ENCODE measurements around the gene SRP19.

The SRP19 gene

DNA sequence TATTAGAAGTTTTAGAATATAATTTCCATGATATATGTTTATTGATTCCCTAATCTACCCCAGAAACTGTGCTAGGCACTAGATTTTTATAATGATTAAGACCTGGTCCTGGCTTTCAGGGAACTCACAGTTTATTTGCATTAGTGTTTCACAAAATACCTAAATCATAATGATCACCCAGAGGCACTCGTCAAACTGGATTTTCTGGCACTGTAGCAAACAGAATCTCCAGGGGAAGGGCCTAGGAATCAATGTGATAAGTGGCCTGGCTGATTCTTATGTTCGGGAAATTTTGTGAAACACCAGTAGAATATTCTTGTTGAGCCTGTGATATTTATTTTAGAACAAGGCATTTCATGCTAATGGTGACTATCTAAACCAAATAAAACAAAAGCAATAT is 37.4 kb upstream of the SRP19 start:
- peaks cover 86% of the 10 kb centered on the region for H3K36me3 ChIP-seq
- H3K4me1 ChIP-seq (ENCODE audit: control insufficient read depth in 1 of 2, insufficient read depth in 1 of 2, low read depth in 1 of 2, low read length in 1 of 2) = no peaks in the 10 kb centered on the region
- H3K27me3 ChIP-seq = no peaks in the 10 kb centered on the region
- no peak overlapping the region for H3K27ac ChIP-seq
- H3K4me3 ChIP-seq (ENCODE audit: low read depth in 1 of 2, low read length in 1 of 2) = no peak overlapping the region
- no peaks in the 10 kb centered on the region for H3K9me3 ChIP-seq
- TF ChIP-seq, protein P1, sequence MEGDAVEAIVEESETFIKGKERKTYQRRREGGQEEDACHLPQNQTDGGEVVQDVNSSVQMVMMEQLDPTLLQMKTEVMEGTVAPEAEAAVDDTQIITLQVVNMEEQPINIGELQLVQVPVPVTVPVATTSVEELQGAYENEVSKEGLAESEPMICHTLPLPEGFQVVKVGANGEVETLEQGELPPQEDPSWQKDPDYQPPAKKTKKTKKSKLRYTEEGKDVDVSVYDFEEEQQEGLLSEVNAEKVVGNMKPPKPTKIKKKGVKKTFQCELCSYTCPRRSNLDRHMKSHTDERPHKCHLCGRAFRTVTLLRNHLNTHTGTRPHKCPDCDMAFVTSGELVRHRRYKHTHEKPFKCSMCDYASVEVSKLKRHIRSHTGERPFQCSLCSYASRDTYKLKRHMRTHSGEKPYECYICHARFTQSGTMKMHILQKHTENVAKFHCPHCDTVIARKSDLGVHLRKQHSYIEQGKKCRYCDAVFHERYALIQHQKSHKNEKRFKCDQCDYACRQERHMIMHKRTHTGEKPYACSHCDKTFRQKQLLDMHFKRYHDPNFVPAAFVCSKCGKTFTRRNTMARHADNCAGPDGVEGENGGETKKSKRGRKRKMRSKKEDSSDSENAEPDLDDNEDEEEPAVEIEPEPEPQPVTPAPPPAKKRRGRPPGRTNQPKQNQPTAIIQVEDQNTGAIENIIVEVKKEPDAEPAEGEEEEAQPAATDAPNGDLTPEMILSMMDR (IDR thresholded peaks at IDR 0.05) = no peak

DNA sequence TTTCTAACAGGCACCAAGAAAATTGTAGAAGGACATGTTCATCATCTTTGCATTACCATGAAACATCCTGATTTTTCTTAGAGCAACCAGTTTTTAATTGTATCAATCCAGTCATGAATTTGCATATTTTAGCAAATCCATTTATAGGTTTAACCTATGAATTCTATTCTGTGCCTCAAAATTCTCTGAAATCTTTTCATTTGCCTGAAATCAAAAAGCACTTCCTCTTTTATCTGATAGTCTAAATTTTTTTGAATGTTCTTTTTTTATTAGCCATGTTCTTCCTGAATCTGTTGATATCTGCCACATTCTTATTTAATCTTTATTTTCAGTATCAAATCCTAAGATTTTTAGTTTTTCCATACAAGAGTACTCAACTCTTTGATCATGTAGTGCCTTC is 36.9 kb upstream of the SRP19 start:
- no peaks in the 10 kb centered on the region for H3K4me1 ChIP-seq (ENCODE audit: control insufficient read depth in 1 of 2, insufficient read depth in 1 of 2, low read depth in 1 of 2, low read length in 1 of 2)
- H3K4me3 ChIP-seq (ENCODE audit: low read depth in 1 of 2, low read length in 1 of 2) = no peak overlapping the region
- H3K27ac ChIP-seq = no peak overlapping the region
- no peaks in the 10 kb centered on the region for H3K27me3 ChIP-seq
- no peaks in the 10 kb centered on the region for H3K9me3 ChIP-seq
- TF ChIP-seq, protein P1 (IDR thresholded peaks at IDR 0.05) = no peak
- H3K36me3 ChIP-seq = peaks cover 87% of the 10 kb centered on the region

DNA sequence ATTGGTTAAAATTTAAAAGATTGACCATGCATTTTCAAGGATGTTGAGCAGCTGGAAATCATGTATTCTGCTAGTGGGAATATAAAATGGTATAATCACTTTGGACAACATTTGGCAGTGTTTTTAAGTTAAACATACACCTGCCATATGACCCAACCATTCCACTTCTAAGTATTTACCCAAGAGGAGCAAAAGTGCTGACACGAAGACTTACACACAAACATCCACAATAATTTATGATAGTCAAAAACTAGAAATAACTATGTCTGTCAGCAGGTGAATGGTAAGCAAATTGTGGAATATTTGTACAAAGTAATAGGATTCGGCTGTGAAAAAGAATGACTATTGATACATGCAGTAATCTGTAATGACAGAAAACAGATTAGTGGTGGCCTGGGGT is 30.7 kb upstream of the SRP19 start:
- Histone ChIP-seq H3K27me3 (no peaks in the 10 kb centered on the region), H3K27ac (no peak overlapping the region), H3K4me3 (ENCODE audit: low read depth in 1 of 2, low read length in 1 of 2) (no peak overlapping the region), H3K36me3 (peaks cover 73% of the 10 kb centered on the region), H3K4me1 (ENCODE audit: control insufficient read depth in 1 of 2, insufficient read depth in 1 of 2, low read depth in 1 of 2, low read length in 1 of 2) (no peaks in the 10 kb centered on the region), H3K9me3 (no peaks in the 10 kb centered on the region)
- TF ChIP-seq, protein P1 (IDR thresholded peaks at IDR 0.05) = no peak

DNA sequence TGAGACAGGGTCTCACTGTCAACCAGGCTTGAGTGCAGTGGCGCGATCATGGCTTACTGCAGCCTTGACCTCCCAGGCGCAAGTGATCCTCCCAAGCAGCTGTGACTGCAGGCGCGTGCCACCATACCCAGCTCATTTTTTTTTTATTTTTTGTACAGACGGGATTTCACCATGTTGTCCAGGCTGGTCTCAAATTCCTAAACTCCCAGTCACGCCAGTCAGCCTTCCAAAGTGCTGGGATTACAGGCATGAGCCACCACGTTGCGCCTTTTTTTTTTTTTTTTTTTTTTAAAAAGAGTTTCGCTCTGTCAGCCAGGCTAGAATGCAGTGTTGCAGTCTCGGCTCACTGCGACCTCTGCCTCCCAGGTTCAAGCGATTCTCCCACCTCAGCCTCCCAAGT is 27.1 kb upstream of the SRP19 start:
- H3K4me1 ChIP-seq (ENCODE audit: control insufficient read depth in 1 of 2, insufficient read depth in 1 of 2, low read depth in 1 of 2, low read length in 1 of 2) = no peaks in the 10 kb centered on the region
- peaks cover 68% of the 10 kb centered on the region for H3K36me3 ChIP-seq
- TF ChIP-seq, protein P1 (IDR thresholded peaks at IDR 0.05) = no peak
- no peak overlapping the region for H3K4me3 ChIP-seq (ENCODE audit: low read depth in 1 of 2, low read length in 1 of 2)
- no peak overlapping the region for H3K27ac ChIP-seq
- H3K27me3 ChIP-seq = no peaks in the 10 kb centered on the region
- H3K9me3 ChIP-seq = no peaks in the 10 kb centered on the region

DNA sequence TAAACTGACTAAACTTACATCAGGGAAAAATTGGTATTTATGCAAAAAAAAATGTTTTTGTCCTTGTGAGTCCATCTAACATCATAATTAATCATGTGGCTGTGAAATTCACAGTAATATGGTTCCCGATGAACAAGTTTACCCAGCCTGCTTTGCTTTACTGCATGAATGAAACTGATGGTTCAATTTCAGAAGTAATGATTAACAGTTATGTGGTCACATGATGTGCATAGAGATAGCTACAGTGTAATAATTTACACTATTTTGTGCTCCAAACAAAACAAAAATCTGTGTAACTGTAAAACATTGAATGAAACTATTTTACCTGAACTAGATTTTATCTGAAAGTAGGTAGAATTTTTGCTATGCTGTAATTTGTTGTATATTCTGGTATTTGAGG is 16.6 kb upstream of the SRP19 start:
- Histone ChIP-seq H3K9me3 (no peaks in the 10 kb centered on the region), H3K4me3 (ENCODE audit: low read depth in 1 of 2, low read length in 1 of 2) (no peak overlapping the region), H3K27ac (no peak overlapping the region), H3K36me3 (peaks cover 4% of the 10 kb centered on the region), H3K4me1 (ENCODE audit: control insufficient read depth in 1 of 2, insufficient read depth in 1 of 2, low read depth in 1 of 2, low read length in 1 of 2) (no peaks in the 10 kb centered on the region), H3K27me3 (peaks cover under 1% of the 10 kb centered on the region)
- TF ChIP-seq, protein P1 (IDR thresholded peaks at IDR 0.05) = no peak

DNA sequence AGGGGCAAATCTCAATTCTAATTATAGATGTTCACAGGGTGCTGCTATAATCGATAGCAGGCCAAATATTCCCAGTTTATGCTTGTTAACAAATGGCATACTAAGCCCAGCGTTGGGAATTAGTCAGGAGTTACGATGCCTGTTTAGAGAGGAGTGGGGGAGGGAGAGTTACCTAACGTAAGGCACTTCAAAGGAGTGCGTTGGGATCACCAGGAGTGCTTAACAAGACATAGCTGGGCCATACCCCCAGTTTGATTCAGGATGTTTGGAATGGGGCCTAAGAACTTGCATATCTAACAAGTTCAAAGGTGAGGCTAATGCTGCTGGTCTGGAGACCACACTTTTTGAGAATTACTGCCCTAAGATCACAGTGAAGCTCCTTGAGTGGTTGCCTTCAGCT is 14.5 kb upstream of the SRP19 start:
- H3K4me3 ChIP-seq (ENCODE audit: low read depth in 1 of 2, low read length in 1 of 2) = no peak overlapping the region
- H3K9me3 ChIP-seq = no peaks in the 10 kb centered on the region
- H3K4me1 ChIP-seq (ENCODE audit: control insufficient read depth in 1 of 2, insufficient read depth in 1 of 2, low read depth in 1 of 2, low read length in 1 of 2) = no peaks in the 10 kb centered on the region
- H3K27me3 ChIP-seq = peaks cover 5% of the 10 kb centered on the region
- H3K36me3 ChIP-seq = no peaks in the 10 kb centered on the region
- H3K27ac ChIP-seq = no peak overlapping the region
- TF ChIP-seq, protein P1 (IDR thresholded peaks at IDR 0.05) = no peak
